SK-N-MC (cell line): Measurements from ENCODE around the gene RPGRIP1L.

Experiments
- DNase-seq: peaks from one replicate; pipeline ENCODE4 v3.0.0-alpha.2; 2011; ENCODE audit warnings: low read depth, low spot score
- H3K27ac ChIP-seq: fragments of 200-600 bp; sonication (generic); 2 replicates; pipeline ENCODE4 v1.5.1; 2016; ENCODE audit warnings: mixed run types
- H3K36me3 ChIP-seq: fragments of 200-600 bp; sonication (generic); 2 replicates; pipeline ENCODE4 v1.6.1; 2017; ENCODE audit warnings: antibody characterized with exemption, low read length, mixed read lengths; ENCODE audit not compliant: insufficient read depth
- H3K4me3 ChIP-seq: fragments of 200-600 bp; sonication (generic); 2 replicates; pipeline ENCODE4 v1.5.1; 2016
- H3K9ac ChIP-seq: fragments of 200-600 bp; sonication (generic); 2 replicates; pipeline ENCODE4 v1.8.0; 2017; ENCODE audit warnings: mixed run types, mixed read lengths; ENCODE audit not compliant: insufficient read length
- H3K9me3 ChIP-seq: fragments of 200-600 bp; sonication (generic); 2 replicates; pipeline ENCODE4 v1.6.1; 2017; ENCODE audit warnings: low read depth, mild to moderate bottlenecking, antibody characterized with exemption, low read length, moderate library complexity, mixed read lengths
- EZH2 ChIP-seq: fragments of 200-600 bp; sonication (generic); IDR thresholded peaks from one replicate; pipeline ENCODE4 v1.6.1; 2017; ENCODE audit warnings: antibody characterized with exemption
- FOXP2 ChIP-seq: optimal IDR thresholded peaks from 2 replicates; pipeline ENCODE3; 2011; ENCODE audit warnings: mild to moderate bottlenecking, moderate library complexity; ENCODE audit not compliant: insufficient read depth; ENCODE audit errors: extremely low read length, control extremely low read depth
- POLR2AphosphoS5 ChIP-seq: IDR thresholded peaks from 2 replicates; pipeline ENCODE4 v1.6.1; 2012; ENCODE audit warnings: mild to moderate bottlenecking, low read depth, low read length, borderline replicate concordance

Gene RPGRIP1L

DNA sequence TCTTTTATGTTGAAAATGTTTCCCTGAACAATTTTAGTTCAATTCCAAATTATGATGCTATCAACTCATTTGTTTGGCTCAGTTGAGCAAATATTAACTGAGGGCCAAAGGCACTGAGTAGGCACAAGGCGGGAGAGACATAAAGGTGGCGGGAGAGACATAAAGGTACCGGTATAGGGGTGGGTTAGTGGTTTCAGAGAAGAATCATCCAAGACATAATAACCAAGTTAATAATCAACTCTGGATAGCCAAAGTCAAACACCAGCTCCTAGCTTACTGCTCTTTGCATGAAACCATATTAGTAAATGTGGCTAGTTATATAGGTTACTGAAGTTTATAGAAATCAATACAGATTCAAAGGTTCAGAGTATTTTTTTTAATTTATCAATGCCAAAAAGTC, 91.7 kb downstream of the RPGRIP1L start:
- TF ChIP-seq EZH2 (no peak), POLR2AphosphoS5 (no peak), FOXP2 (no peak)
- no peaks in the 10 kb centered on the region for H3K36me3 ChIP-seq
- H3K9me3 ChIP-seq: no peaks in the 10 kb centered on the region
- H3K9ac ChIP-seq: no peak overlapping the region
- DNase-seq: no peak
- no peak overlapping the region for H3K27ac ChIP-seq
- no peak overlapping the region for H3K4me3 ChIP-seq

GRCh38 chr16:53611179-53611696, 92.4 kb downstream of the RPGRIP1L start:
- TF ChIP-seq POLR2AphosphoS5 (no peak), FOXP2 (no peak), EZH2 (no peak)
- DNase-seq: no peak
- Histone ChIP-seq H3K36me3 (no peaks in the 10 kb centered on the region), H3K27ac (no peak overlapping the region), H3K9me3 (no peaks in the 10 kb centered on the region), H3K4me3 (no peak overlapping the region), H3K9ac (no peak overlapping the region)

DNA sequence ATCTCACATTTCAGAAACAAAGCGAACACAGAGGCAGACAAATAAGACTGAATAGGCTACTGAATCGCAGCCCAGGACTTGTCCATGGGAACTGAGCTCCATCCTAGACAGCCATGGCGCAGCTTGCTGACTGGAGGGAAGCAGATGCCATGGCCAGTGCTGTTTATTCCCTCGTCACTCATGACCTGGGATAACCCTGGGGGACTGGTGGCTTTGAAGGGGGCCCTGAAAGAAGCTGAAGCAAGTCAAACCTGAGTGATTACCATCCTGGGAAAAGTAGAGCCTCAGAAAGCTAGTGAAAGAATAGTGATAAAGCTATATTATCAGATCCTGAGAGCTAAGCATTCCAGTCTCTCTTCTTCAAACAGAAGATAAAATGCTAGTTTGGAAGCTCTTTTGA, 94.1 kb downstream of the RPGRIP1L start:
- Histone ChIP-seq H3K9me3 (no peaks in the 10 kb centered on the region), H3K27ac (no peak overlapping the region), H3K36me3 (no peaks in the 10 kb centered on the region), H3K9ac (no peak overlapping the region), H3K4me3 (no peak overlapping the region)
- DNase-seq: no peak
- no peak for TF ChIP-seq EZH2

GRCh38 chr16:53608094-53608493, 95.6 kb downstream of the RPGRIP1L start:
- TF ChIP-seq FOXP2 (no peak), EZH2 (no peak), POLR2AphosphoS5 (no peak)
- Histone ChIP-seq H3K36me3 (no peaks in the 10 kb centered on the region), H3K9ac (no peak overlapping the region), H3K9me3 (no peaks in the 10 kb centered on the region), H3K4me3 (no peak overlapping the region), H3K27ac (no peak overlapping the region)
- DNase-seq: no peak

DNA sequence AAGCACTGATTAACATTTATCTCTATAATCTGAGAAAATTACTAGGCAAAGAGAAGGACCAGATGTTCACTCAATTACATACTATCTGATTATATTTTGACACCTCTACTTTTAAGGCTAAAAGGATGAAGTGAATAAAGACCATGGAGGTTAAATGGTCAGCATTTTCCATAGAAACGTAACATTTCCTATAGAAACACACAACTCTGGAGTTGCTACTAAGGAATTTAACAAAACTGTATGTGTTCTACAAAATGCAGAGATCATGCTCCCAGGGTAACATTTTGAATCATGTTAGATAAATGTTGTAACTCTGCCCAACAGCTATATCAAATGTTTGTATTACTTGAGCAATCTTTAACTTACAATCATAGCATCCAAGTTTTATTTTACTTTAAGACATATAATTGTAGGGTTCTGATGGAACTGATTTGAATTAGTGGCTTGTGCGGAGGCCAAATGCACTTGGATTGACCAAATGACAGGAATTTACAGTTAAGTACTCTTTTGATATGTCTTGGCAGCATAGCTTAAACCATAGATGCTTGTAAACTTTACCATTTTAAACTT, 97.7 kb downstream of the RPGRIP1L start:
- TF ChIP-seq FOXP2 (no peak), EZH2 (no peak), POLR2AphosphoS5 (no peak)

GRCh38 chr16:53605356-53605755, 98.3 kb downstream of the RPGRIP1L start:
- no peak overlapping the region for H3K9ac ChIP-seq
- H3K27ac ChIP-seq: no peak overlapping the region
- H3K36me3 ChIP-seq: no peaks in the 10 kb centered on the region
- no peaks in the 10 kb centered on the region for H3K9me3 ChIP-seq
- TF ChIP-seq EZH2: no peak
- TF ChIP-seq POLR2AphosphoS5: no peak
- TF ChIP-seq FOXP2: no peak
- no peak overlapping the region for H3K4me3 ChIP-seq
- DNase-seq: no peak

More for the DNA sequence above, 97.7 kb downstream of the RPGRIP1L start:
- H3K27ac ChIP-seq: no peak overlapping the region
- H3K9ac ChIP-seq: no peak overlapping the region
- no peak overlapping the region for H3K4me3 ChIP-seq
- H3K36me3 ChIP-seq: no peaks in the 10 kb centered on the region
- H3K9me3 ChIP-seq: no peaks in the 10 kb centered on the region
- no peak for DNase-seq

- H3K36me3 ChIP-seq: no peaks in the 10 kb centered on the region
- H3K4me3 ChIP-seq: no peak overlapping the region
- TF ChIP-seq FOXP2 (no peak), EZH2 (no peak), POLR2AphosphoS5 (no peak)
- no peak overlapping the region for H3K27ac ChIP-seq
- no peak for DNase-seq
- no peak overlapping the region for H3K9ac ChIP-seq
- H3K9me3 ChIP-seq: no peaks in the 10 kb centered on the region
Observed at GRCh38 chr16:53601961-53602360, 101.7 kb downstream of the RPGRIP1L start.

DNA sequence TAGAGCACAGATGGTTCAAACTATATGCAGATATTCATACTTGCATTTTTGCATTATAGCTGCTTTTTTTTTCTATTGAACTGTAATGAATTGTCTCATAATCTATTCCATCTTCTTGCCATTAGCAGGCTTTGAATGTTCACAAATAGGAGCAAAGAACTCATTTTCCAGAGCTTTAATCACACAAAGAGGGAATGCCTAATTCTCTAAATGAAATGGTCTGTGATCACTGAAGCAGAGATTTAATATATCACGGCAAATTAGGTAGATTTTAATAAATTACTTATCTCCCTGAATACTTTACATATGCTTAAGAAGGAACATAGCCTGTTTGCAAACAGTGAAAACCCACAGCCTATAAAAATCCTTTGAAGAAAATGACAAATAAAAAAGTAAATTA, 103.0 kb downstream of the RPGRIP1L start:
- H3K9ac ChIP-seq: no peak overlapping the region

GRCh38 chr16:53600126-53600525, 103.5 kb downstream of the RPGRIP1L start:
- TF ChIP-seq POLR2AphosphoS5 (no peak), EZH2 (no peak), FOXP2 (no peak)
- DNase-seq: no peak

More for the DNA sequence above, 103.0 kb downstream of the RPGRIP1L start:
- no peak for TF ChIP-seq EZH2
- Histone ChIP-seq H3K36me3 (no peaks in the 10 kb centered on the region), H3K27ac (0 out of 2 replicates have a peak overlapping the region, but pooled peaks have one; percentile 57), H3K4me3 (no peak overlapping the region), H3K9me3 (no peaks in the 10 kb centered on the region)
- DNase-seq: no peak

More at GRCh38 chr16:53600126-53600525, 103.5 kb downstream of the RPGRIP1L start:
- no peak overlapping the region for H3K9ac ChIP-seq
- H3K9me3 ChIP-seq: no peaks in the 10 kb centered on the region
- no peak overlapping the region for H3K4me3 ChIP-seq
- no peaks in the 10 kb centered on the region for H3K36me3 ChIP-seq
- peak overlapping the region; percentile 57; the same call in 1 of the 2 replicates for H3K27ac ChIP-seq
